Measurements from ENCODE around the gene SNRPN.

DNA sequence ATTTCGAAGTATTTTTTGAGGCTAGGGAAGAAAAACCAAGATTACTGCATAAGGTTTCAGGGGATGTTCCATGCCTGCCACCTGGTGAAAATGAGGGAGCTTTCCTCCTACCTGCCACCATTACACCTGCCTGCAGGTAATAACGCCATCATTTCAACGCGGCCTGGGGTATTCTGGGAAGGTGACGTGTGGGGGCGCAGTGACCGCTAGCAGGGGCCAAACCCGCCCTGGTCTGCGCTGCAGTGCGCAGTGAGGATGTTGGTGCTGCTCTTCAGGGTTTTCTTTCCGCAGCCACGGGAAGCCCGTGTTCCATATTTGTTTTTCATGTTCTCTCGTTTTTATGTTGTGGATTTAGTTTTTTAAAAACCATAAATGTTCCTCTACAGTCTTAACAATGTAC lies 37.4 kb upstream of the SNRPN start:
- TF ChIP-seq POLR2A (IDR thresholded peaks at IDR 0.05) (no peak), POLR2AphosphoS5 (IDR thresholded peaks at IDR 0.05) (no peak), EP300 (IDR thresholded peaks at IDR 0.05) (no peak)
- TF ChIP-seq, protein P1, sequence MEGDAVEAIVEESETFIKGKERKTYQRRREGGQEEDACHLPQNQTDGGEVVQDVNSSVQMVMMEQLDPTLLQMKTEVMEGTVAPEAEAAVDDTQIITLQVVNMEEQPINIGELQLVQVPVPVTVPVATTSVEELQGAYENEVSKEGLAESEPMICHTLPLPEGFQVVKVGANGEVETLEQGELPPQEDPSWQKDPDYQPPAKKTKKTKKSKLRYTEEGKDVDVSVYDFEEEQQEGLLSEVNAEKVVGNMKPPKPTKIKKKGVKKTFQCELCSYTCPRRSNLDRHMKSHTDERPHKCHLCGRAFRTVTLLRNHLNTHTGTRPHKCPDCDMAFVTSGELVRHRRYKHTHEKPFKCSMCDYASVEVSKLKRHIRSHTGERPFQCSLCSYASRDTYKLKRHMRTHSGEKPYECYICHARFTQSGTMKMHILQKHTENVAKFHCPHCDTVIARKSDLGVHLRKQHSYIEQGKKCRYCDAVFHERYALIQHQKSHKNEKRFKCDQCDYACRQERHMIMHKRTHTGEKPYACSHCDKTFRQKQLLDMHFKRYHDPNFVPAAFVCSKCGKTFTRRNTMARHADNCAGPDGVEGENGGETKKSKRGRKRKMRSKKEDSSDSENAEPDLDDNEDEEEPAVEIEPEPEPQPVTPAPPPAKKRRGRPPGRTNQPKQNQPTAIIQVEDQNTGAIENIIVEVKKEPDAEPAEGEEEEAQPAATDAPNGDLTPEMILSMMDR (IDR thresholded peaks at IDR 0.05): no peak
